Measurements from ENCODE around the gene DLX6. TPM values are rescaled to one million over a fixed set of nuclear protein-coding genes. Genes with fewer than 3 reads are reported as not detected.

The DLX6 gene
- total RNA-seq: not detected

DNA sequence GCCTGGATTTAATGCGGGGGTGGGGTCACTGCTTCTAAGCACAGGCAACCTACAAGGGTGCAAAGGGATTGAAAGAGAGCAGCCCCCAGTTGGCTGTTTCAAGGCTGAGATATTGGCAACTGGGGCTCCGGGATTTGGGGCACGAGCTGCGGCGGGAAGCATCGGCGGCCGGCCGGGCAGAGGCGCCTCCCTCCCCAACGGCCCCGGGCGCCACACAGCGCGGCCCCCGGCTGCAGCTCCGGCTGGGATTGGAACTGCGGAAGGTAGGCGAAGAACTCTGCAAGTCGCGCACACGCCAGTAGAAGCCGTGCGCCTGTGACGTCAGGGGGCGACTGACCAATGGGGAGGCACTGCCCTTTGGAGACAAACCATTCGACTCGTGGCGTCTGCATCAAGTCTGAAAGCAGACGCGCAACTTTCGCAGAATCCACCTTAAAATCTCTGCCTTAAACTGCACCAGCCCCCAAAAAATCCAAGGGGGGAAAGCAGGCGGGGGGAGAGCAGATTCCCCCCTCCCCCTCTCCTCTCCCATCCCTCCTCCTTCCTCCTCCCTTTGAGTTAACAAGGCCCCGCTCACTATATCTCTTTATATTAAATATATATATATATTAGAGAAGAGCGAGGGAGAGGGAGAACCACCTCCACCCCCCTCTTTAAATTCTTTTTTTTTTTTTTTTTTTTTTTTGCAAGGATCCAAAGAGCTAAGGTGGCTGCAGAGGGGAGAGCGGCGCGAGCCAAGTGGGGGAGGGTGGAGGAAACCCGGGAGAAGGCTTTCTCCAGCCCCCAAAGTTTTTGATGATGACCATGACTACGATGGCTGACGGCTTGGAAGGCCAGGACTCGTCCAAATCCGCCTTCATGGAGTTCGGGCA is at the start of gene DLX6:
Gene DLX6 (plus strand): TSS at position 371 of the 872 bp plus-strand sequence. CDS start 425 bp downstream, at position 796.
- Mint-ChIP-seq H3K36me3 (ENCODE audit: low read depth) (peaks cover 5% of the 10 kb centered on the region), H3K4me3 (peak within 1 kb of the TSS; percentile 70), H3K4me1 (no peaks in the 10 kb centered on the region), H3K27ac (no peak within 1 kb of the TSS), H3K9me3 (no peaks in the 10 kb centered on the region), H3K27me3 (peaks cover 67% of the 10 kb centered on the region)
- peak; percentile 35 for ATAC-seq (replicated peaks)

DNA sequence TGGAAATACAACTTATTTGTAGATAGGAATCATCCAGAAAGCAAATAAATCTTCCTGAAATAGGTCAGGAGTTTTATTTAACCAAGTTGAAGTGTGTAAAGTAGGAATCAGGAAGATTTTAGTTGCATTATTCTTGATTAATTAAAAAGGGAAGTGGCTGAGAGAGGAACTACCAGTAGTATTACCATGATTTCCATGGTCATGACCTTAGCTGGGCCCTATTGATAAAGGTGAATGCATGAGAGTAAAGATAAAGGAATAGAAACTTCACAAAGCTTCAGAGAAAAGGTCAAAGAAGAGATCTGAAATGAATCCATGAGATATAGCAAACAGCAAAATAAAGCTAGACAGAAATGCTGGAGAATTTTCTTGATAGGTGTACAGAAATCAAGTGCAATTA is 46.2 kb upstream of the DLX6 start:
- H3K36me3 Mint-ChIP-seq (ENCODE audit: low read depth): no peaks in the 10 kb centered on the region
- peaks cover 26% of the 10 kb centered on the region for H3K27me3 Mint-ChIP-seq
- H3K27ac Mint-ChIP-seq: no peak overlapping the region
- no peak overlapping the region for H3K4me3 Mint-ChIP-seq
- peaks cover 6% of the 10 kb centered on the region for H3K9me3 Mint-ChIP-seq
- H3K4me1 Mint-ChIP-seq: no peaks in the 10 kb centered on the region
- ATAC-seq (replicated peaks): no peak

DNA sequence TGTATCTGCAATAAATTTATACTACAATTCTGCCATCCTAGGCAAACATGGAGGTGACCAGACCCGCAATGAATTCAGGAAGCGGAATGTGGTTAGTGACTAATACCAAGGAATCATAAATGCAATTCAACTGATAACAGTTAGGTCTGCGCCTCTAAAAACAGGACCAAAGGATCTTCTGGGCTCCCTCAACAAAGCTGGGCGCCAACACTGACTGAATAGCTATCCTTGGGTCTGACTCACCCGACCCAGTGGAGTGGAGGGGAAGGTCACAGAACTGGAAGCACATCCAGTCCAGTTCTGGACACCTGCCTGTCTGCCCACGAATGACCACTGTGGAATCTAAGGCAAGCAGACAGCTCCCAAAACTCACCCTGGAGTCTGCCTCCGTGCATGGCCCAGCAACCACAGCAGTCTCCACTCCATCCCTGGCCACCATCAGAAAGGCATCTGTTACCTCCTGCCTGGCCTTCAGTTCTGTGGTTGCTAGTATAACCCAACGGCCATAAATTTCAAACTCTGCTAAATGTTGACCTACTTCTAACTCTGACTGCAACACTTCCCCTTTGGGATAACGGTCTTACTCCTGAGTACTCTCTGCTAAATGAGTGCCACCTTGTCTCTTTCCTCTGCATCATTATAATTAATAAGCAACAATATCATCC is 43.0 kb upstream of the DLX6 start:
- no peak overlapping the region for H3K4me3 Mint-ChIP-seq
- H3K4me1 Mint-ChIP-seq: no peaks in the 10 kb centered on the region
- H3K36me3 Mint-ChIP-seq (ENCODE audit: low read depth): no peaks in the 10 kb centered on the region
- H3K27me3 Mint-ChIP-seq: peaks cover 36% of the 10 kb centered on the region
- peaks cover 6% of the 10 kb centered on the region for H3K9me3 Mint-ChIP-seq
- no peak for ATAC-seq (replicated peaks)
- no peak overlapping the region for H3K27ac Mint-ChIP-seq

DNA sequence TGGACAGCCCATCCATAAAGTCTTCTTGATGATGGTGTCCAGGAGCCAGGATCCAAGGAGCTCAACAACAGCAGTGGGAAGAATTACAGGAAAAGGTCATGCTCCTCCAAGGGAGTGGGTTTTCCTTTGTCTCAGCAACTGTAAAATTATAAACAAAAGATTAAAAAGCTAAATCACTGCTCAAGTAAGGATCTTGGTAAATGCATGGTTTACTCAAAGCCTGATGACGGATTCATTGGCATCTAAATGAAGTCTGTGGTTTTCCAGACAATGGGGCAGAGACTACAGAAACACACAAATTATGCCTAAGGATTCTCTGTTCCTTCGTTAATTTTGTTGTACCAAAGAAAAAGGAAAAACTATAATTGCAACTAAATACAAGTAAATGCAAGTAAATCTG is 36.4 kb upstream of the DLX6 start:
- Mint-ChIP-seq H3K27me3 (peaks cover 54% of the 10 kb centered on the region), H3K4me3 (no peak overlapping the region)

DNA sequence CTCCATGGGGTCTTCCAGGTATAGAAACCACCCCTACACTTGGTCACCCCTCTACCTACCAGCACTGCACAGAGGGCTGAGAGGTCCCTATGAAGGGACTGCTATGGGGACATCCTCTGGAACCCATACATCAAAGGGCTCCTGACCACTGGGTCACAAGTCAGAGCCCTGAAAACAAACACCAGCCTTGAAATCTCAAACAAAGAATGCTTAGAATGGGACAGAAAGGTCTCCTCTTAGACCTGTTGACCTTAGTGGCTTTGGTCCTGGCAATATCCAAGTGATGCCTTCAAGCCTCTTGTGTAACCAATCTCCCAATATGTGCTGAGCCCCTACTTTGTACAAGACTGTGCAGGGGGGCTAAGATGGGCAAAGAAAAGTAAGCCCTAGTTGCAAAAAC is 34.6 kb upstream of the DLX6 start:
- no peak for ATAC-seq (replicated peaks)
- no peaks in the 10 kb centered on the region for H3K9me3 Mint-ChIP-seq
- H3K27ac Mint-ChIP-seq: no peak overlapping the region
- peaks cover 56% of the 10 kb centered on the region for H3K27me3 Mint-ChIP-seq
- H3K4me3 Mint-ChIP-seq: no peak overlapping the region
- H3K4me1 Mint-ChIP-seq: no peaks in the 10 kb centered on the region
- H3K36me3 Mint-ChIP-seq (ENCODE audit: low read depth): no peaks in the 10 kb centered on the region

More for the DNA sequence above, 36.4 kb upstream of the DLX6 start:
- Mint-ChIP-seq H3K36me3 (ENCODE audit: low read depth) (no peaks in the 10 kb centered on the region), H3K4me1 (no peaks in the 10 kb centered on the region), H3K9me3 (no peaks in the 10 kb centered on the region), H3K27ac (no peak overlapping the region)
- ATAC-seq (replicated peaks): no peak

DNA sequence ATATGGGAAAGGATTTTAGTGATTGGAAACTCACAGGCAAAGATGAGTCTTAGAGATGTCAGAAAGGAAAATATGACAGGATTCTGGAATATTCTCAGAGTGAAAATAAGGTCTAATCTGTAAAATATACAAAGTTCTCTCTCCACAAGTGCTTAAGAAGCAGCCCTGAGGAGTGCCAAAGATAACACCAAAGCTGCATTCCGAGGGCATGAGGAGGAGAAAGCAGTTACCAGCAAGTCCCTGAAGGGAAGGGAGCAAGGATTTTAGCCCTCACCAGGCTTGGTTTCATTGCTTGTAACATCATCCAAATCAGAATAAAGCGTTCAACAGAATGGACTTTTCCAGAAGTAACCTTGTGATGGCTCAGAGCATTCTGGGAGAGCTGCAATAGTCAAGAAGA is 31.4 kb upstream of the DLX6 start:
- no peak for ATAC-seq (replicated peaks)
- Mint-ChIP-seq H3K36me3 (ENCODE audit: low read depth) (no peaks in the 10 kb centered on the region), H3K4me1 (no peaks in the 10 kb centered on the region), H3K27me3 (peaks cover 63% of the 10 kb centered on the region), H3K4me3 (no peak overlapping the region), H3K27ac (no peak overlapping the region), H3K9me3 (no peaks in the 10 kb centered on the region)

DNA sequence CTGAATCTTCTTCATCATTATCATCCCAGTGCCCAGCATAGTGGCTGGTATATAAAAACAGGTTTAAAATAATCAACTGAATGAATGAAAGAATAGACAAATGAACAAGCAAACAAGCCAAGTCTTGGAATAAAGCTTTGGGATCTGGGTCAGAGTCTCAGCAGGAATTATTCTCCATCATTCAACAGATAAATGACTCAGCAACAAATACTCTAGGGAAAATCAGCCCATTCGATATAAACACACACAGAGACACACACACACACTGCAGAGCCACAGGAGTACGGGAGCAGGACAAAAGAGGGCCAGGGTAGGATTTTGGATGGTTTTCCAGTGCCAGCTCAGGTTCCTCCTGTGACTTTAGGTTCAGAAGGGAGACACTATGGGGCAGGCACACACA is 29.2 kb upstream of the DLX6 start:
- no peaks in the 10 kb centered on the region for H3K4me1 Mint-ChIP-seq
- H3K27ac Mint-ChIP-seq: no peak overlapping the region
- no peaks in the 10 kb centered on the region for H3K9me3 Mint-ChIP-seq
- H3K36me3 Mint-ChIP-seq (ENCODE audit: low read depth): no peaks in the 10 kb centered on the region
- H3K4me3 Mint-ChIP-seq: no peak overlapping the region
- H3K27me3 Mint-ChIP-seq: peaks cover 58% of the 10 kb centered on the region
- ATAC-seq (replicated peaks): no peak

DNA sequence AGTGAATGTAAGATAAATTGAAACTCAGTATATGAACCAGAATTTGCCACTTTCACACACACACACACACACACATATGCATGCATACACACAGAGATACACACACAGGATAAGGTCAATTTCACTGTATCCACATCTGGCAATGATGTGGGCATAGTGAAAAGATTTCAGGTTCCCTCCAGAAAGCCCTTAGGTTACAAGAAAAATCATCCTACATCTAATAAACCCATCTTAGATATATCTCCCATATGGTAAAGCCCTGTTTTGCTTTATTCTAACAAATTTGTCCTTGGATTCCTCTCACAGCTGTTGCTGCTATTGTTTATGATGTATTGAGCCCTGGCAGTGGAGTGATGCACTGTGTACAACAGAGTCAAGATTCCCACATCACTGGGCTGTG is 27.9 kb upstream of the DLX6 start:
- Mint-ChIP-seq H3K9me3 (no peaks in the 10 kb centered on the region), H3K4me3 (no peak overlapping the region), H3K36me3 (ENCODE audit: low read depth) (no peaks in the 10 kb centered on the region), H3K27ac (no peak overlapping the region), H3K4me1 (no peaks in the 10 kb centered on the region), H3K27me3 (peaks cover 57% of the 10 kb centered on the region)
- ATAC-seq (replicated peaks): no peak

DNA sequence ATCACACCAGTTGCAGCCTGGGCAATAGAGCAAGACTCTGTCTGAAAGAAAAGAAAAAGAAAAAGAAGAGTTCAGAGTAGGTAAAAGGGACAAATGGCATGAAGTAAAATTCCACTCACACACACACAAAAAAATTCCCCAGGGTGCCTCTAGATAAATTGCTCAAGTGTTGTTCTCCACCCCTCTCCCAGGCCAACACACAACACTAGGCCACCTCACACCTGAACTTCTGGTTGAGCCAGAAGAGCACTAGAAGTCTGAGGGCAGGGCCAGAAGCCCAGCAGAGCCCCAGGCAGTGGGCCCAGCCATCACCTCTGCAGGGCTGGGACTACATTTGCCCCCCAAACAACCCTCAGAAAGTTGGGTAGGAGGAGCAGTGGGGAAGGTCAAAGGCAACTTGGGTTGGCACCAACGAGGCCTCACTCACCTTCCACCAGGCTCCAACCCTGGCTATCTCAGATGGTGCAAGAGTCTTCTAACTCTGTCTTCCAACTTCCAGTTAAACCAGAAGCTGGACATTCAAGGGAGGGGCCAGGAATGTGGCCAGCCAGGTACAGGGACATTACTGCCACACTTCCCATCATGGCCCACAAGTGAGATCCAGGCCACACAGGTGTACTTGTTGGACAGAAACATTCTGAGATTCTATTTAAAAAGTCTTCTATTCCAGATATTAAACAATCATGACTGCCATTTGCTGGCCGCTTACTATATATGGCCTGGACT is 25.6 kb upstream of the DLX6 start:
- Mint-ChIP-seq H3K27ac (no peak overlapping the region), H3K4me1 (no peaks in the 10 kb centered on the region), H3K4me3 (no peak overlapping the region), H3K27me3 (peaks cover 52% of the 10 kb centered on the region), H3K36me3 (ENCODE audit: low read depth) (no peaks in the 10 kb centered on the region), H3K9me3 (no peaks in the 10 kb centered on the region)
- no peak for ATAC-seq (replicated peaks)

DNA sequence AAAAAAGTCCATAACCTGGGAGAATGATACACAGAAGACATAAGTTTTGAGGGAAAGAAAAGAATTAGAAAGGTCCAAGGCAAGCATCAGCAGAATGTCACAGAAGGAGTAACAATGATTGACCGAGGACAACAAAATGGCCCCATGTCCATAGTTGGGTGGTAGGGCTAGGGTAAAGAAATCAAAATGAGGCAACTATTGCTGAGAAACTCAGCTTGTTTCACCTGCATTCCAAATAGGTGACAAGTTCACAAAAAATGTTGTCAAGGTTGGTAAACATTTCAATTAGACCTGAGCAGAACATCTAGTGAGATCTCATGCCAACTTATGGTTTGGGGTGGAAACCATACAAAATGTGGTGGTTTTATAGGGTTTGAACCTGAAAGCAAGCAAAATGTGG is 22.8 kb upstream of the DLX6 start:
- no peaks in the 10 kb centered on the region for H3K36me3 Mint-ChIP-seq (ENCODE audit: low read depth)
- H3K4me1 Mint-ChIP-seq: no peaks in the 10 kb centered on the region
- no peaks in the 10 kb centered on the region for H3K9me3 Mint-ChIP-seq
- ATAC-seq (replicated peaks): no peak
- H3K4me3 Mint-ChIP-seq: no peak overlapping the region
- peaks cover 47% of the 10 kb centered on the region for H3K27me3 Mint-ChIP-seq
- no peak overlapping the region for H3K27ac Mint-ChIP-seq

DNA sequence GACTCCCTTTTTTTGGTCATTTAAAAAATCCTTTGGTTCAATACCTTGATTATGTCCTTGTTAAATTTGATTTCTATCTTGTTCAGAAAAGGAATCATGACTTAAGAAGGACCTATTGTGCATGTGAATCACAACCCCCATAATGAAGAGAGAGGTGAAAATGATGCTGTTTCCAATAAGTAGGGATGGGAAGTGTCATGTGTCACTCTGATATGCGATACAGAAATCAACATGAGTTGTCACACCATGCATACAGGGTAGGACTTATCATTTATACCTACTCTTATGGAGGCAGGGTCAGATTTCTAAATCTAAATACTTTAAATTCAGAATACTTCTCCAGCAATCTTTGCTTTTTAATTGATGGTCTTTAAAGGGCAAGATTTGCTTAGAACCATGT is 19.4 kb upstream of the DLX6 start:
- H3K9me3 Mint-ChIP-seq: peaks cover 4% of the 10 kb centered on the region
- no peak for ATAC-seq (replicated peaks)
- no peak overlapping the region for H3K27ac Mint-ChIP-seq
- no peaks in the 10 kb centered on the region for H3K36me3 Mint-ChIP-seq (ENCODE audit: low read depth)
- H3K4me1 Mint-ChIP-seq: peaks cover 4% of the 10 kb centered on the region
- no peak overlapping the region for H3K4me3 Mint-ChIP-seq
- peaks cover 59% of the 10 kb centered on the region for H3K27me3 Mint-ChIP-seq

DNA sequence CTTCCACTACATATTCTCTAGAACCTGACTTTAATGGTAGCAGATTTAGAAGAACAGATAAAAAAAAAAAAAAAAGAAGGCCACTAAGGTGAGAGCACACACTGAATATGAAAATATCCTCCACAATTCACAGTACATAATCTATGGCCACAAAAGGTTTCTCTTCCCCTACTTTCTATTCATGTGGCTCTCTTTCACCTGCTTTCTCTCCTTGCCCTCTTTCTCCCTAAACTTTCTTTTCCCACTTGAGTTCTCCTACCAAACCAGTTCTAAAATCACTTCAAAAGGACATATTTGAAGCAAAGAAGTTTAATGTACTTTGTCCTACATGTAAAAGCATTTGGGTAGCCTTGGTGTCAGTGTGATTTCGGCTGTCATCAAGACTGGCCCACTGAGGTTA is 18.5 kb upstream of the DLX6 start:
- ATAC-seq (replicated peaks): no peak
- Mint-ChIP-seq H3K9me3 (peaks cover 4% of the 10 kb centered on the region), H3K27me3 (peaks cover 61% of the 10 kb centered on the region), H3K27ac (no peak overlapping the region), H3K36me3 (ENCODE audit: low read depth) (no peaks in the 10 kb centered on the region), H3K4me3 (no peak overlapping the region), H3K4me1 (peaks cover 4% of the 10 kb centered on the region)

DNA sequence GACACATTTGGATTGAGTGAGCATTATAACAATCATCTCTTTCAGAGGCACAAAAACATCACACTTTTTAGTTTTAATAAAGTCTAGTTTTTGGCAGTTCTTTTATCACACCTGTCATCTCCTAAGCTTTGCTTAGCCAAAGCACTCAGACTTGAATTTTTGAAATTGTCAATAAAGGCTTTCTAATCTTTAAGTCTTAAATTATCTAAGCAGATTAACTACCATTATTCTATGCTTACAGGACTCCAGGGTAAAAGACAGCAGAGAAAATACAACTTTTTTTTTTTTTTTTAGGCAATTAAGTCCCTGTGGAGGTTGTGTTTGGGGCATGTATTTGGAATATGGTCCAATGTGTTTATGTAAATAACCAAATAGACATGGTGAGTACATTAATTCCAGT is 17.6 kb upstream of the DLX6 start:
- no peak for ATAC-seq (replicated peaks)
- Mint-ChIP-seq H3K4me1 (peaks cover 4% of the 10 kb centered on the region), H3K9me3 (peaks cover 4% of the 10 kb centered on the region), H3K4me3 (no peak overlapping the region), H3K27ac (no peak overlapping the region), H3K27me3 (peaks cover 64% of the 10 kb centered on the region), H3K36me3 (ENCODE audit: low read depth) (no peaks in the 10 kb centered on the region)

DNA sequence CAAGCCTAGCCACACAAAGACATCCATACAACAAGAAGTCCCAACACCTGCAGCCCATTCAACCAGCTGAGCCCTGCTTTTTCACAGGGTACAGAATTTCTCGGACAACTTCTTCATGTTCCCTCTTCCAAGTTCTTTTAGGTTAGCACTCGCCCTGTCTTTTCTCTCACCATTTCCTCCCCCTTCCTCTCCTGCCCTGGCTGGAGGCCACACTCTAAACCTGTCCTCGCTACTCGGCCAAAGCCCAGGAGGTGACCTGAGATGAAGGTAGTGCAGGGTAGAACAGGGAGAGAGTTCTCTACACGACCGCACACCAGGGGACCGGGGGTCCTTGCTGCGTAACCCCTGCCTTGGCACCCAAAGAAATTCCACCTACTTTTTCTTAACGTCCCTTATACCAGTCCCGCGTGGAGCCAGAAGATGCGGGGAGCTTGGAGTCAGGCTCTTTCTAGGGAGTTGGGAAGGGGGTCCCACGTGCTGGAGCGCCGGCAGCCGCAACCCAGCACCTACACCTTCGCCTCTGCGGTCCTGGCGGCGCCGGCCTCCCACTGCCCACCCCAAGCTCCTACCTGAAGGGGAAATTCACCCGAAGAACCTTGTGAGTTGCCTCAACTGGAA is 16.0 kb upstream of the DLX6 start:
- H3K27ac Mint-ChIP-seq: no peak overlapping the region
- peaks cover 4% of the 10 kb centered on the region for H3K4me1 Mint-ChIP-seq
- H3K4me3 Mint-ChIP-seq: no peak overlapping the region
- H3K36me3 Mint-ChIP-seq (ENCODE audit: low read depth): no peaks in the 10 kb centered on the region
- ATAC-seq (replicated peaks): no peak
- H3K9me3 Mint-ChIP-seq: peaks cover 4% of the 10 kb centered on the region
- H3K27me3 Mint-ChIP-seq: peaks cover 75% of the 10 kb centered on the region

All from activated T-helper 17 cell treated with anti-CD3 and anti-CD28 coated beads, Interleukin-2, amount 50 U/mL, for 72 hours (primary cell).